H9 (cell line): ENCODE data around the gene GABRR2. TPM values are rescaled to one million over a fixed set of nuclear protein-coding genes. Genes with fewer than 3 reads are reported as not detected.

Experiments
- DNase-seq: peaks from one replicate; pipeline ENCODE4 v3.0.0-alpha.2; 2017
- H2AFZ ChIP-seq: one replicate; pipeline ENCODE4 v1.6.1; 2013; ENCODE audit warnings: mild to moderate bottlenecking, low read length, control low read depth, moderate library complexity
- H2AK5ac ChIP-seq: 2 replicates; pipeline ENCODE4 v1.6.1; 2013; ENCODE audit warnings: low read length, control low read depth, mixed read lengths; ENCODE audit not compliant: insufficient read length
- H2BK120ac ChIP-seq: one replicate; pipeline ENCODE4 v1.6.1; 2013; ENCODE audit warnings: low read depth, mild to moderate bottlenecking, low read length, control low read depth, inconsistent platforms; ENCODE audit not compliant: poor library complexity, severe bottlenecking
- H2BK12ac ChIP-seq: 2 replicates; pipeline ENCODE4 v1.6.1; 2013; ENCODE audit warnings: low read length, control low read depth, mixed read lengths, low read depth; ENCODE audit not compliant: insufficient read length
- H2BK15ac ChIP-seq: 2 replicates; pipeline ENCODE4 v1.6.1; 2013; ENCODE audit warnings: low read depth, low read length, control low read depth
- H2BK20ac ChIP-seq: one replicate; pipeline ENCODE4 v1.6.1; 2013; ENCODE audit warnings: low read depth, mild to moderate bottlenecking, low read length, control low read depth, inconsistent platforms; ENCODE audit not compliant: poor library complexity, severe bottlenecking
- H2BK5ac ChIP-seq: 2 replicates; pipeline ENCODE4 v1.6.1; 2013; ENCODE audit warnings: low read length, control low read depth, mixed read lengths; ENCODE audit not compliant: insufficient read length
- H3K14ac ChIP-seq: 2 replicates; pipeline ENCODE4 v1.6.1; 2013; ENCODE audit warnings: low read length, control low read depth; ENCODE audit not compliant: insufficient read depth
- H3K18ac ChIP-seq: 2 replicates; pipeline ENCODE4 v1.6.1; 2013; ENCODE audit warnings: low read depth, mild to moderate bottlenecking, mixed read lengths, low read length, control low read depth; ENCODE audit not compliant: insufficient read length
- H3K23ac ChIP-seq: 2 replicates; pipeline ENCODE4 v1.6.1; 2013; ENCODE audit warnings: low read length, control low read depth, mixed read lengths, low read depth; ENCODE audit not compliant: insufficient read length
- H3K23me2 ChIP-seq: 2 replicates; pipeline ENCODE4 v1.6.1; 2013; ENCODE audit warnings: low read depth, mild to moderate bottlenecking, mixed read lengths, low read length, control low read depth; ENCODE audit not compliant: insufficient read length, poor library complexity, severe bottlenecking
- H3K27ac ChIP-seq: 2 replicates; pipeline ENCODE4 v1.5.1; 2013; ENCODE audit warnings: low read length, control low read depth, mixed read lengths, low read depth; ENCODE audit not compliant: insufficient read length
- H3K27me3 ChIP-seq: 2 replicates; pipeline ENCODE4 v1.6.1; 2013; ENCODE audit warnings: low read length, control low read depth, inconsistent platforms; ENCODE audit not compliant: insufficient read depth
- H3K4ac ChIP-seq: 2 replicates; pipeline ENCODE4 v1.6.1; 2013; ENCODE audit warnings: low read depth, mild to moderate bottlenecking, control low read depth, inconsistent platforms, low read length, moderate library complexity
- H3K4me1 ChIP-seq: 2 replicates; pipeline ENCODE4 v1.6.1; 2013; ENCODE audit warnings: low read length, control low read depth, inconsistent platforms; ENCODE audit not compliant: insufficient read depth
- H3K4me2 ChIP-seq: 2 replicates; pipeline ENCODE4 v1.6.1; 2013; ENCODE audit warnings: low read length, control low read depth, mixed read lengths; ENCODE audit not compliant: insufficient read length, insufficient read depth
- H3K56ac ChIP-seq: 2 replicates; pipeline ENCODE4 v1.6.1; 2013; ENCODE audit warnings: low read depth, mild to moderate bottlenecking, mixed read lengths, low read length, control low read depth; ENCODE audit not compliant: insufficient read length
- H3K79me1 ChIP-seq: 2 replicates; pipeline ENCODE4 v1.6.1; 2013; ENCODE audit warnings: low read depth, mild to moderate bottlenecking, moderate library complexity, low read length, control low read depth, inconsistent platforms; ENCODE audit not compliant: insufficient read depth, poor library complexity, severe bottlenecking
- H3K79me2 ChIP-seq: 2 replicates; pipeline ENCODE4 v1.6.1; 2013; ENCODE audit warnings: low read length, control low read depth, inconsistent platforms; ENCODE audit not compliant: insufficient read depth
- H3K9ac ChIP-seq: 2 replicates; pipeline ENCODE4 v1.6.1; 2013; ENCODE audit warnings: low read length, control low read depth, mixed read lengths; ENCODE audit not compliant: insufficient read length; ENCODE audit errors: extremely low read depth
- H3K9me3 ChIP-seq: one replicate; pipeline ENCODE4 v1.6.1; 2013; ENCODE audit warnings: low read depth, low read length, inconsistent platforms; ENCODE audit not compliant: control insufficient read depth
- H3T11ph ChIP-seq: one replicate; pipeline ENCODE4 v1.6.1; 2013; ENCODE audit warnings: mild to moderate bottlenecking, low read length, control low read depth, inconsistent platforms
- H4K20me1 ChIP-seq: one replicate; pipeline ENCODE4 v1.6.1; 2013; ENCODE audit not compliant: control insufficient read depth, insufficient read length, insufficient read depth
- H4K5ac ChIP-seq: 2 replicates; pipeline ENCODE4 v1.6.1; 2013; ENCODE audit warnings: low read depth, mild to moderate bottlenecking, mixed read lengths, low read length, control low read depth; ENCODE audit not compliant: insufficient read length
- H4K8ac ChIP-seq: replicated peaks from 2 replicates; pipeline ENCODE4 v1.6.1; 2013; ENCODE audit warnings: low read length, control low read depth, mixed read lengths, low read depth; ENCODE audit not compliant: insufficient read length
- H4K91ac ChIP-seq: 2 replicates; pipeline ENCODE4 v1.6.1; 2013; ENCODE audit warnings: low read depth, mild to moderate bottlenecking, moderate library complexity, mixed read lengths, low read length, control low read depth; ENCODE audit not compliant: insufficient read length
- H3K27ac Mint-ChIP-seq, 3 experiments: 2 replicates in 2 of 3; 3 replicates in 1 of 3; pipeline ENCODE4 v1.8.0; 2020 to 2021; ENCODE audit warnings: mixed read lengths in 3 of 3, mild to moderate bottlenecking in 1 of 3, moderate library complexity in 1 of 3
- H3K27me3 Mint-ChIP-seq: 2 replicates; pipeline ENCODE4 v1.8.0; 2021; ENCODE audit warnings: low read depth, mild to moderate bottlenecking, moderate library complexity, mixed read lengths
- H3K36me3 Mint-ChIP-seq, 3 experiments: 2 replicates in 2 of 3; 3 replicates in 1 of 3; pipeline ENCODE4 v1.8.0; 2020 to 2021; ENCODE audit warnings: low read depth in 3 of 3, mixed read lengths in 3 of 3; ENCODE audit not compliant: insufficient read depth in 1 of 3
- H3K4me1 Mint-ChIP-seq, 2 experiments: 2 replicates each; pipeline ENCODE4 v1.8.0; 2020; ENCODE audit warnings: mixed read lengths in 2 of 2
- H3K4me3 Mint-ChIP-seq, 2 experiments: 2 replicates in 1 of 2; 3 replicates in 1 of 2; pipeline ENCODE4 v1.8.0; 2020 to 2021; ENCODE audit warnings: mild to moderate bottlenecking in 2 of 2, mixed read lengths in 2 of 2, moderate library complexity in 1 of 2
- H3K9me3 Mint-ChIP-seq, 2 experiments: 2 replicates in 1 of 2; 3 replicates in 1 of 2; pipeline ENCODE4 v1.8.0; 2020; ENCODE audit warnings: mild to moderate bottlenecking in 2 of 2, mixed read lengths in 2 of 2, moderate library complexity in 1 of 2
- WGBS: extraction: QIAGEN DNeasy Blood & Tissue Kit; methylation state at CpG from one replicate; pipeline ENCODE4 v1.1.7; 2013; ENCODE audit warnings: missing lambda C conversion rate, low lambda C conversion rate, mixed read lengths; ENCODE audit not compliant: insufficient read length; ENCODE audit errors: extremely low coverage; 5-methylcytosine and 5-hydroxymethylcytosine counted together
- long read RNA-seq: library from polyadenylated mRNA; unstranded; transcript quantifications from one replicate; pipeline ENCODE4 v2.0.0, GENCODE V29; 2020
- total RNA-seq: library from RNA; stranded (reverse); gene quantifications from 2 replicates; pipeline ENCODE4 v1.2.1, GENCODE V29; 2021
- TF ChIP-seq, protein P1 (sequence below): fragments of 200-600 bp; sonication (generic); conservative IDR thresholded peaks from 3 replicates; pipeline ENCODE4 v1.8.0; 2021; ENCODE audit warnings: antibody characterized with exemption, mild to moderate bottlenecking

Gene GABRR2
- total RNA-seq, result not detected in 2 replicates
- long read RNA-seq, result 0 reads

DNA sequence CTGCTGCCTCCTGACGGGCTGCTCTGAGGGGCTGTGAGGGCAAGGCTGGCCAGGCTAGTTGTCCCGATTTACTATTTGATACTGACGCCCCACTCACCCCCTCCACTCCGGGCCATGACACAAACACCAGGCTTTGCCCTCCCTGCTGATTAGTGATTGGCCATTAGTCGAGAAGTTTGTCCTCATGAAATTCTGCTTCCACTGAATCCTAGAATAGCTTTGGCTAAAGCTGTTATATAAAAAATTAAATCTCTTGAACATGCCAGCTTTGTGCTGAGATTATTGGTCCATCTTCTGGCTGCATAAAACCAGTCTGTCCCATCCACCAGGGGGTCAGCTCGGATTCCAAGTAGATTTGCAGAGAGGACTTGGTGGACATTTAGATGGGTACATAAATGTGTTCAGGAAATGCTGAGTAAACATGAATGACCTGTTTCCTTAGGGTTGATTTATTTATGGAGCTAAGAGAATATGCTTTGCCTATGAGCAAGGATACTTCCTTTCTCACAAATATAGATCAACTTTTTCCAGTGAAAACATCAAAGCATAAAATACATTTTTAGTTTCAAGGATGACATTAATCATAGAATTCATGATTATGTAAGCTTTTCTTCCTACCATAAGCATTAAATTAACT is at the start of gene GABRR2:
TSS of gene GABRR2 (minus strand) at position 51 of the 637 bp plus-strand sequence. CDS start 134 bp downstream, outside the sequence.
- Histone ChIP-seq H3K18ac (no peak within 1 kb of the TSS), H3K4me2 (no peak within 1 kb of the TSS), H3K4ac (no peak within 1 kb of the TSS), H3K9me3 (peaks cover 2% of the 10 kb centered on the region), H2BK20ac (no peak within 1 kb of the TSS), H2AK5ac (no peak within 1 kb of the TSS), H2BK12ac (no peak within 1 kb of the TSS), H3K56ac (no peak within 1 kb of the TSS), H3K79me1 (no peaks in the 10 kb centered on the region), H2BK15ac (no peak within 1 kb of the TSS), H3K27ac (no peak within 1 kb of the TSS), H3K23me2 (no peaks in the 10 kb centered on the region), H2BK120ac (no peak within 1 kb of the TSS), H2BK5ac (no peak within 1 kb of the TSS), H4K91ac (no peak within 1 kb of the TSS), H4K20me1 (no peaks in the 10 kb centered on the region), H3K14ac (no peak within 1 kb of the TSS), H3K23ac (no peak within 1 kb of the TSS), H3K79me2 (no peaks in the 10 kb centered on the region), H3K9ac (no peak within 1 kb of the TSS), H4K5ac (no peak within 1 kb of the TSS), H3K27me3 (no peaks in the 10 kb centered on the region), H3T11ph (no peak within 1 kb of the TSS), H4K8ac (no peak within 1 kb of the TSS), H2AFZ (no peak within 1 kb of the TSS), H3K4me1 (no peaks in the 10 kb centered on the region)
- TF ChIP-seq, protein P1, sequence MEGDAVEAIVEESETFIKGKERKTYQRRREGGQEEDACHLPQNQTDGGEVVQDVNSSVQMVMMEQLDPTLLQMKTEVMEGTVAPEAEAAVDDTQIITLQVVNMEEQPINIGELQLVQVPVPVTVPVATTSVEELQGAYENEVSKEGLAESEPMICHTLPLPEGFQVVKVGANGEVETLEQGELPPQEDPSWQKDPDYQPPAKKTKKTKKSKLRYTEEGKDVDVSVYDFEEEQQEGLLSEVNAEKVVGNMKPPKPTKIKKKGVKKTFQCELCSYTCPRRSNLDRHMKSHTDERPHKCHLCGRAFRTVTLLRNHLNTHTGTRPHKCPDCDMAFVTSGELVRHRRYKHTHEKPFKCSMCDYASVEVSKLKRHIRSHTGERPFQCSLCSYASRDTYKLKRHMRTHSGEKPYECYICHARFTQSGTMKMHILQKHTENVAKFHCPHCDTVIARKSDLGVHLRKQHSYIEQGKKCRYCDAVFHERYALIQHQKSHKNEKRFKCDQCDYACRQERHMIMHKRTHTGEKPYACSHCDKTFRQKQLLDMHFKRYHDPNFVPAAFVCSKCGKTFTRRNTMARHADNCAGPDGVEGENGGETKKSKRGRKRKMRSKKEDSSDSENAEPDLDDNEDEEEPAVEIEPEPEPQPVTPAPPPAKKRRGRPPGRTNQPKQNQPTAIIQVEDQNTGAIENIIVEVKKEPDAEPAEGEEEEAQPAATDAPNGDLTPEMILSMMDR, result no peak
- peaks cover 6 to 14% (median 8%) of the 10 kb centered on the region in 3 experiments for H3K36me3 Mint-ChIP-seq
- peaks cover 8 to 14% of the 10 kb centered on the region in 2 experiments for H3K9me3 Mint-ChIP-seq
- no peak within 1 kb of the TSS for H3K4me3 Mint-ChIP-seq
- H3K27ac Mint-ChIP-seq, result no peak within 1 kb of the TSS
- no peak for DNase-seq
- peaks cover 2% of the 10 kb centered on the region; the same call in 1 of the 2 replicates for H3K27me3 Mint-ChIP-seq
- peaks cover 26 to 33% of the 10 kb centered on the region in 2 experiments for H3K4me1 Mint-ChIP-seq
- no CpG with 5 or more reads among the region's 6 CpGs for WGBS
